ENCODE data around the gene SLC26A11.

The SLC26A11 gene

DNA sequence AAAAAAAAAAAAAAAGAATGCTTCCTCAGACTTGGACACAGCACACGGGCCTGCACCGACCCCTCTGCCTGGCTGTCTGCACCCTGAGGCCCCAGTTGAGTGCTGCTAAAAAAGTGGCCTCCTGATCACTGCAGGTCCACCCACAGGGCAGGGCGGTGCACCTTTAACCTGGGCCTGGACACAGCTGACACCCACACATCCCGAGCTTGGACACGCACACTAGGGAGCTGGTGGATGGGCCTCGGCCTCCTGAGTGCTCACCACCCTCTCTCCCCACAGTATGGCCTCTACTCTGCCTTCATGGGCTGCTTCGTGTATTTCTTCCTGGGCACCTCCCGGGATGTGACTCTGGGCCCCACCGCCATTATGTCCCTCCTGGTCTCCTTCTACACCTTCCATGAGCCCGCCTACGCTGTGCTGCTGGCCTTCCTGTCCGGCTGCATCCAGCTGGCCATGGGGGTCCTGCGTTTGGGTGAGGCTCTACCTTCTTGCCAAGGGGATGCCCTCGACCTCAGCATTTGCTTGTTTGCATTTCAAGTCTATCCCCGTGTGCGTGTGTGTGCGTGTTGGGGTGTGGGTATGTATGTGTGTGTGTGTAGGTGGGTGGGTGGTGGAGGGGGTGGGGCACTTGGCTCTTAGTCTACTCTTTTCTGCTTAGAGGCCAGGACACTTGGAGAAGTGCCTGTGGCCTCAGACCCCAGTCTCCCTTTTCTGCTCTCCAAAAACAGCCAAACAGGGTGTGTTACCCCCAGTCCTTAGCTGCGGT is 2.3 kb downstream of the SLC26A11 start:
- TF ChIP-seq, protein P1, sequence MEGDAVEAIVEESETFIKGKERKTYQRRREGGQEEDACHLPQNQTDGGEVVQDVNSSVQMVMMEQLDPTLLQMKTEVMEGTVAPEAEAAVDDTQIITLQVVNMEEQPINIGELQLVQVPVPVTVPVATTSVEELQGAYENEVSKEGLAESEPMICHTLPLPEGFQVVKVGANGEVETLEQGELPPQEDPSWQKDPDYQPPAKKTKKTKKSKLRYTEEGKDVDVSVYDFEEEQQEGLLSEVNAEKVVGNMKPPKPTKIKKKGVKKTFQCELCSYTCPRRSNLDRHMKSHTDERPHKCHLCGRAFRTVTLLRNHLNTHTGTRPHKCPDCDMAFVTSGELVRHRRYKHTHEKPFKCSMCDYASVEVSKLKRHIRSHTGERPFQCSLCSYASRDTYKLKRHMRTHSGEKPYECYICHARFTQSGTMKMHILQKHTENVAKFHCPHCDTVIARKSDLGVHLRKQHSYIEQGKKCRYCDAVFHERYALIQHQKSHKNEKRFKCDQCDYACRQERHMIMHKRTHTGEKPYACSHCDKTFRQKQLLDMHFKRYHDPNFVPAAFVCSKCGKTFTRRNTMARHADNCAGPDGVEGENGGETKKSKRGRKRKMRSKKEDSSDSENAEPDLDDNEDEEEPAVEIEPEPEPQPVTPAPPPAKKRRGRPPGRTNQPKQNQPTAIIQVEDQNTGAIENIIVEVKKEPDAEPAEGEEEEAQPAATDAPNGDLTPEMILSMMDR (conservative IDR thresholded peaks at IDR 0.05; ENCODE audit: low read depth, low read length): no peak
- Histone ChIP-seq H3K4me3 (IDR thresholded peaks at IDR 0.05; ENCODE audit: insufficient read depth, low read depth, low read length) (no peak overlapping the region), H3K27ac (no peak overlapping the region), H4K20me1 (ENCODE audit: insufficient read depth) (no peaks in the 10 kb centered on the region), H3K79me2 (ENCODE audit: insufficient read depth, low read depth) (peaks cover 10% of the 10 kb centered on the region; the same call in 1 of the 2 replicates), H3K4me2 (no peak overlapping the region), H3K4me1 (ENCODE audit: low read depth, poor library complexity, severe bottlenecking) (peaks cover 14% of the 10 kb centered on the region), H2AFZ (ENCODE audit: low read depth) (no peak overlapping the region), H3K27me3 (ENCODE audit: insufficient read depth, low read depth) (no peaks in the 10 kb centered on the region), H3K9ac (no peak overlapping the region), H3K36me3 (ENCODE audit: insufficient read depth) (no peaks in the 10 kb centered on the region)

DNA sequence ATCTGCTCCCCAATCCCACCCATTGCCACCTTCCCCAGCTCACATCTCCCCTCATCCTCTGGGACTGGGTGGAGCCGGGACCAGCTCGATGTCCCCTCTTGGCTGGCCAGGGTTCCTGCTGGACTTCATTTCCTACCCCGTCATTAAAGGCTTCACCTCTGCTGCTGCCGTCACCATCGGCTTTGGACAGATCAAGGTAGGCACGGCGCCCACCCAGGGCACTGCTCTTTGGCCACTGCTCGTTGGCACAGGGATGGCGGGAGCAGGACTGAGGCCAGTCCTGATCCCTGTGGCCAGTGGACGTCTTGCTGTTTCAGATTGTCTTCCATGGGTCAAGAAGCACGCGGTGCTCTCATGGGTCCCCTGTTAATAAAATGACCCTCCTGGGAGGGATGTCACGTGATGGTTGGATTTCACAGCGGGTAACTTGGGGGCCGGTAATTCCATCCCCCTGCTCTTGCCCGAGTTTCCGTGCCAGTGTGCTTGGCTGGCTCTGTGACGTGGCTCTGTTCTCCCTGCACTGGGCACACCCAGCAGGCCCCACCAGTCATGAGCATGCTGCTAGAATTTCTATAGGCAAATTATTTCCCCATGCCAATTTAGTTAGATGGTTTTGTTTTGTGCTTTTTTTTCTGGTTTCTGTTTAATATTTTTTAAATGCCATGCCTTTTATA is 3.1 kb downstream of the SLC26A11 start:
- Histone ChIP-seq H3K79me2 (ENCODE audit: insufficient read depth, low read depth) (peaks cover 2% of the 10 kb centered on the region; the same call in 1 of the 2 replicates), H3K4me2 (no peak overlapping the region), H4K20me1 (ENCODE audit: insufficient read depth) (no peaks in the 10 kb centered on the region), H2AFZ (ENCODE audit: low read depth) (no peak overlapping the region), H3K27ac (no peak overlapping the region), H3K9ac (no peak overlapping the region), H3K4me1 (ENCODE audit: low read depth, poor library complexity, severe bottlenecking) (peaks cover 10% of the 10 kb centered on the region), H3K36me3 (ENCODE audit: insufficient read depth) (no peaks in the 10 kb centered on the region), H3K27me3 (ENCODE audit: insufficient read depth, low read depth) (no peaks in the 10 kb centered on the region), H3K4me3 (IDR thresholded peaks at IDR 0.05; ENCODE audit: insufficient read depth, low read depth, low read length) (no peak overlapping the region)
- TF ChIP-seq, protein P1 (conservative IDR thresholded peaks at IDR 0.05; ENCODE audit: low read depth, low read length): no peak

DNA sequence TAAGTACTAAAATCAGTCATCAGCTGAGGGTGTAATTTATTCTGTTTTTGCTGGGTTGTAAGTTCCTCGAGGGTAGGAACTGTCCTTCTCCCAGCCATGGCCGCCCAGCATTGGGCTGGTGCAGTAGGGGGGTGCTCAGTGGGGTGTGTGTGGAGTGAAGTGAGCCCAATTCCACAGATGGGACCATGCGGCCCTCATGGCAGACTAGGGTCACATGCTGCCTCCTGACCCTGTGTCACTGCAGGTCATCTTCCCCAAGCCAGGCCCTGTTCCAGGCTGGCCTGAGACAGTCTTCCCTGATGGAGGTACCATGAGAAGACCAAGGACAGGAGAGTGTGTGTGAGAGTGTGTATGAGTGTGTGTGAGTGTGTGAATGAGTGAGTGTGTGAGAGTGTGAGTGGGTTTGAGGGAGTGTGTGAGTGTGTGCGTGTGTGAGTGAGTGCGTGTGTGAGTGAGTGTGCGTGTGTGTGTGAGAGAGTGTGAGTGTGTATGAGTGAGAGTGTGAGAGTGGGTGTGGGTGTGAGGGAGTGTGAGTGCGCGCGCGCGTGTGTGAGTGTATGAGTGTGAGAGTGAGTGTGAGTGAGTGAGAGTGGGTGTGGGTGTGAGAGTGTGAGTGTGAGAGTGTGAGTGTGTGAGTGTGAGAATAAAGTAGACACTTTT is 3.7 kb downstream of the SLC26A11 start:
- Histone ChIP-seq H3K4me1 (ENCODE audit: low read depth, poor library complexity, severe bottlenecking) (peaks cover 3% of the 10 kb centered on the region), H3K36me3 (ENCODE audit: insufficient read depth) (no peaks in the 10 kb centered on the region), H3K27me3 (ENCODE audit: insufficient read depth, low read depth) (no peaks in the 10 kb centered on the region), H3K79me2 (ENCODE audit: insufficient read depth, low read depth) (no peaks in the 10 kb centered on the region), H3K4me2 (no peak overlapping the region), H4K20me1 (ENCODE audit: insufficient read depth) (no peaks in the 10 kb centered on the region), H2AFZ (ENCODE audit: low read depth) (no peak overlapping the region), H3K4me3 (IDR thresholded peaks at IDR 0.05; ENCODE audit: insufficient read depth, low read depth, low read length) (no peak overlapping the region), H3K9ac (no peak overlapping the region), H3K27ac (no peak overlapping the region)
- TF ChIP-seq, protein P1 (conservative IDR thresholded peaks at IDR 0.05; ENCODE audit: low read depth, low read length): no peak

DNA sequence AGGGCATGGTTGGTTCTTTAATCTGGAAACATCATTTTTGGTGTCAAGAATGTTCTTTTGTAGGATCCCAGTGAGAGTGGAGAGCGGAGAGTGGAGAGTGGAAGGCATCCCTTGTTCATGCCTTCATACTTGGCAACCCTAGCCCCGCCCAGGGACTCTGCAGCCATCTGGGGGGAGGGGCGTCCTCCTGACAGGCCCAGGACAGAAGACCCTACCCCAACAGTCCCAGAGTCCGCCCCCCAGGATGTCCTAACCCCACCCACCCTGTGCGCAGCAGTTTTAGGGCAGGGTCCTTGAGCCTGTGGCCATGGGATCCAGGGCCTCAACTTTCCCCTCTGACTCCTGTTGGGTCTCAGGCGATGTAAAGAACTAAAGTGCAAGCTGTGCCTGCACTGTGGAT is 4.5 kb downstream of the SLC26A11 start:
- H3K27me3 ChIP-seq (ENCODE audit: insufficient read depth, low read depth): no peaks in the 10 kb centered on the region
- H2AFZ ChIP-seq (ENCODE audit: low read depth): no peak overlapping the region
- H3K27ac ChIP-seq: no peak overlapping the region
- H3K36me3 ChIP-seq (ENCODE audit: insufficient read depth): no peaks in the 10 kb centered on the region
- no peak overlapping the region for H3K4me3 ChIP-seq (IDR thresholded peaks at IDR 0.05; ENCODE audit: insufficient read depth, low read depth, low read length)
- TF ChIP-seq, protein P1 (conservative IDR thresholded peaks at IDR 0.05; ENCODE audit: low read depth, low read length): no peak
- no peaks in the 10 kb centered on the region for H3K79me2 ChIP-seq (ENCODE audit: insufficient read depth, low read depth)
- H3K9ac ChIP-seq: no peak overlapping the region
- no peaks in the 10 kb centered on the region for H3K4me1 ChIP-seq (ENCODE audit: low read depth, poor library complexity, severe bottlenecking)
- H4K20me1 ChIP-seq (ENCODE audit: insufficient read depth): no peaks in the 10 kb centered on the region
- no peak overlapping the region for H3K4me2 ChIP-seq
